Measurements from ENCODE around the gene PFKP. TPM values are rescaled to one million over a fixed set of nuclear protein-coding genes. Genes with fewer than 3 reads are reported as not detected.

The PFKP gene
- total RNA-seq, 1 donor from 2014 or later = 46.7 TPM

- TF ChIP-seq POLR2A (IDR thresholded peaks at IDR 0.05) (no peak), POLR2AphosphoS5 (IDR thresholded peaks at IDR 0.05; ENCODE audit: insufficient read depth in 1 of 2, low read depth in 1 of 2) (peak in 1 of 2 donors; percentile 57)
- Histone ChIP-seq H3K36me3 (peaks cover 0 to 94% of the 10 kb centered on the region in 2 donors), H3K27me3 (no peaks in the 10 kb centered on the region), H3K4me1 (no peaks in the 10 kb centered on the region), H3K9me3 (no peaks in the 10 kb centered on the region), H3K4me3 (no peak overlapping the region), H3K27ac (peak overlapping the region; percentile 59)
- peak in 1 of 2 donors; percentile 96 for DNase-seq (ENCODE audit: extremely low spot score in 2 of 2)
- intact Hi-C loops (cut with DNase I) = no loop called here
Measured at GRCh38 chr10:3136763-3137611, 69.6 kb downstream of the PFKP start.

GRCh38 chr10:3137958-3138726 is 70.8 kb downstream of the PFKP start:
- H3K27me3 ChIP-seq = no peaks in the 10 kb centered on the region
- H3K4me3 ChIP-seq = no peak overlapping the region
- peak overlapping the region; percentile 51 for H3K27ac ChIP-seq
- intact Hi-C loops (cut with DNase I) = no loop called here
- TF ChIP-seq POLR2A (IDR thresholded peaks at IDR 0.05) = no peak
- no peak for TF ChIP-seq CTCF (IDR thresholded peaks at IDR 0.05)
- TF ChIP-seq POLR2AphosphoS5 (IDR thresholded peaks at IDR 0.05; ENCODE audit: insufficient read depth in 1 of 2, low read depth in 1 of 2) = no peak
- H3K4me1 ChIP-seq = no peaks in the 10 kb centered on the region
- no peaks in the 10 kb centered on the region for H3K9me3 ChIP-seq
- DNase-seq (ENCODE audit: extremely low spot score in 2 of 2) = no peak
- peaks cover 0 to 94% of the 10 kb centered on the region in 2 donors for H3K36me3 ChIP-seq

GRCh38 chr10:3139216-3139910 is 72.0 kb downstream of the PFKP start:
- no peak overlapping the region for H3K4me3 ChIP-seq
- no peaks in the 10 kb centered on the region for H3K27me3 ChIP-seq
- H3K27ac ChIP-seq = peak overlapping the region; percentile 15
- DNase-seq (ENCODE audit: extremely low spot score in 2 of 2) = no peak
- no peaks in the 10 kb centered on the region for H3K4me1 ChIP-seq
- H3K9me3 ChIP-seq = no peaks in the 10 kb centered on the region
- intact Hi-C loops (cut with DNase I) = no loop called here
- no peak for TF ChIP-seq CTCF (IDR thresholded peaks at IDR 0.05)
- no peak for TF ChIP-seq POLR2AphosphoS5 (IDR thresholded peaks at IDR 0.05; ENCODE audit: insufficient read depth in 1 of 2, low read depth in 1 of 2)
- no peak for TF ChIP-seq POLR2A (IDR thresholded peaks at IDR 0.05)
- peaks cover 3 to 94% of the 10 kb centered on the region in 2 donors for H3K36me3 ChIP-seq

GRCh38 chr10:3140280-3140679 is 72.9 kb downstream of the PFKP start:
- Histone ChIP-seq H3K4me1 (no peaks in the 10 kb centered on the region), H3K27ac (peak overlapping the region; percentile 19), H3K36me3 (peaks cover 5 to 96% of the 10 kb centered on the region in 2 donors), H3K9me3 (no peaks in the 10 kb centered on the region), H3K27me3 (no peaks in the 10 kb centered on the region), H3K4me3 (no peak overlapping the region)
- no peak for TF ChIP-seq POLR2AphosphoS5 (IDR thresholded peaks at IDR 0.05; ENCODE audit: insufficient read depth in 1 of 2, low read depth in 1 of 2)
- intact Hi-C loops (cut with DNase I) = no loop called here
- DNase-seq (ENCODE audit: extremely low spot score in 2 of 2) = no peak

- Histone ChIP-seq H3K9me3 (no peaks in the 10 kb centered on the region), H3K4me3 (no peak overlapping the region), H3K36me3 (peaks cover 5 to 96% of the 10 kb centered on the region in 2 donors), H3K4me1 (no peaks in the 10 kb centered on the region), H3K27ac (no peak overlapping the region), H3K27me3 (no peaks in the 10 kb centered on the region)
- DNase-seq (ENCODE audit: extremely low spot score in 2 of 2) = no peak
- TF ChIP-seq POLR2AphosphoS5 (IDR thresholded peaks at IDR 0.05; ENCODE audit: insufficient read depth in 1 of 2, low read depth in 1 of 2) (no peak), POLR2A (IDR thresholded peaks at IDR 0.05) (no peak), CTCF (IDR thresholded peaks at IDR 0.05) (no peak)
- intact Hi-C loops (cut with DNase I) = no loop called here
Measured at GRCh38 chr10:3141351-3142005, 74.1 kb downstream of the PFKP start.
